HG03175 (cell line): Measurements from ENCODE around the gene OSBP2.
A peak's percentile ranks its signal among the peaks of the same experiment; 100 is the strongest.
"Not testable (repeated sequence)": the region's sequence is repeated elsewhere in the genome, so short reads cannot be mapped to it uniquely, and the experiment has no call there.

Experiments
- ATAC-seq: cut with Tn5 transposase; IDR thresholded peaks from one replicate; pipeline ENCODE4 v1.9.1; 2021; ENCODE audit warnings: mild to moderate bottlenecking, moderate library complexity; ENCODE audit not compliant: unreplicated experiment

The OSBP2 gene

GRCh38 chr22:30755759-30756124 lies 61.1 kb downstream of the OSBP2 start:
- ATAC-seq = no peak

- no peak for ATAC-seq
Measured at GRCh38 chr22:30763815-30764673, 69.4 kb downstream of the OSBP2 start.

GRCh38 chr22:30767661-30768060 lies 73.0 kb downstream of the OSBP2 start:
- no peak for ATAC-seq

- ATAC-seq = no peak
Measured at GRCh38 chr22:30770716-30771115, 76.0 kb downstream of the OSBP2 start.

GRCh38 chr22:30773919-30774318 lies 79.2 kb downstream of the OSBP2 start:
- ATAC-seq = no peak

- no peak for ATAC-seq
Measured at GRCh38 chr22:30774566-30774965, 79.9 kb downstream of the OSBP2 start.

GRCh38 chr22:30776476-30776875 lies 81.8 kb downstream of the OSBP2 start:
- no peak for ATAC-seq

GRCh38 chr22:30777146-30777545 lies 82.5 kb downstream of the OSBP2 start:
- not testable (repeated sequence) for ATAC-seq

GRCh38 chr22:30777587-30777986 lies 82.9 kb downstream of the OSBP2 start:
- ATAC-seq = no peak

GRCh38 chr22:30778261-30778660 lies 83.6 kb downstream of the OSBP2 start:
- no peak for ATAC-seq

- no peak for ATAC-seq
Measured at GRCh38 chr22:30780026-30780425, 85.4 kb downstream of the OSBP2 start.

- no peak for ATAC-seq
Measured at GRCh38 chr22:30781271-30781875, 86.7 kb downstream of the OSBP2 start.

- ATAC-seq = no peak
Measured at GRCh38 chr22:30782613-30783012, 87.9 kb downstream of the OSBP2 start.

- no peak for ATAC-seq
Measured at GRCh38 chr22:30783021-30783420, 88.3 kb downstream of the OSBP2 start.

- no peak for ATAC-seq
Measured at GRCh38 chr22:30785527-30785926, 90.9 kb downstream of the OSBP2 start.

GRCh38 chr22:30790366-30790765 lies 95.7 kb downstream of the OSBP2 start:
- no peak for ATAC-seq

GRCh38 chr22:30792456-30792855 lies 97.8 kb downstream of the OSBP2 start:
- no peak for ATAC-seq

GRCh38 chr22:30795118-30795517 lies 100.4 kb downstream of the OSBP2 start:
- ATAC-seq = no peak

GRCh38 chr22:30801695-30802094 lies 107.0 kb downstream of the OSBP2 start:
- no peak for ATAC-seq

- peak; percentile 46 for ATAC-seq
Measured at GRCh38 chr22:30802202-30803166, 107.8 kb downstream of the OSBP2 start.

- no peak for ATAC-seq
Measured at GRCh38 chr22:30803679-30804078, 109.0 kb downstream of the OSBP2 start.
